H1 (cell line): ENCODE results near the gene PFDN5. TPM values are rescaled to one million over a fixed set of nuclear protein-coding genes. Genes with fewer than 3 reads are reported as not detected.

ENCODE experiments used
- CTCF ChIA-PET: fragments of 300-600 bp; sonication (Branson Sonifier 250); formaldehyde crosslinking; loops from one replicate; lab custom pipeline; 2021; ENCODE audit not compliant: partially characterized antibody; lab: Charles Lee
- POLR2A ChIA-PET: fragments of 300-600 bp; sonication (Branson Sonifier 250); formaldehyde crosslinking; loops from one replicate; lab custom pipeline; 2021; ENCODE audit warnings: inconsistent platforms; ENCODE audit not compliant: partially characterized antibody; lab: Charles Lee
- DNase-seq, 2 experiments: peaks; one replicate each; pipeline versions ENCODE4 v3.0.0 to v3.0.0-alpha.2; 2010 to 2022; ENCODE audit warnings: low spot score in 2 of 2, low read depth in 1 of 2, mixed read lengths in 1 of 2
- FAIRE-seq: peaks from 2 replicates; lab custom pipeline; 2011; peaks lifted over from hg19 to GRCh38; lab: Jason Lieb, UNC
- H2AFZ ChIP-seq: 2 replicates; pipeline ENCODE4 v1.8.1; 2012; ENCODE audit warnings: low read length, inconsistent platforms
- H2AK5ac ChIP-seq: 2 replicates; pipeline ENCODE4 v1.6.1; 2013; ENCODE audit warnings: low read depth, low read length
- H2BK120ac ChIP-seq: replicated peaks from 2 replicates; pipeline ENCODE3; 2013; ENCODE audit warnings: low read depth, low read length, inconsistent platforms
- H2BK12ac ChIP-seq: 2 replicates; pipeline ENCODE4 v1.6.1; 2013; ENCODE audit warnings: low read depth, low read length
- H2BK15ac ChIP-seq: 2 replicates; pipeline ENCODE4 v1.6.1; 2013; ENCODE audit warnings: low read length
- H2BK20ac ChIP-seq: 2 replicates; pipeline ENCODE4 v1.6.1; 2013; ENCODE audit warnings: low read length
- H2BK5ac ChIP-seq: 2 replicates; pipeline ENCODE4 v1.6.1; 2013; ENCODE audit warnings: low read depth, low read length
- H3K14ac ChIP-seq: 2 replicates; pipeline ENCODE4 v1.6.1; 2013; ENCODE audit warnings: inconsistent platforms; ENCODE audit not compliant: insufficient read length
- H3K18ac ChIP-seq: 2 replicates; pipeline ENCODE4 v1.6.1; 2013; ENCODE audit warnings: low read length; ENCODE audit errors: extremely low read depth
- H3K23ac ChIP-seq: 2 replicates; pipeline ENCODE4 v1.6.1; 2013; ENCODE audit warnings: inconsistent platforms; ENCODE audit not compliant: insufficient read length
- H3K23me2 ChIP-seq: 2 replicates; pipeline ENCODE4 v1.6.1; 2013; ENCODE audit warnings: low read depth, low read length
- H3K27ac ChIP-seq: 2 replicates; pipeline ENCODE4 v1.6.1; 2011; ENCODE audit warnings: low read depth, low read length, inconsistent platforms
- H3K27me3 ChIP-seq, 4 experiments: replicated peaks in 1 of 4; 1 replicate in 1 of 4; 2 replicates in 3 of 4; pipeline versions ENCODE4 v1.6.1 to v1.8.1; 2011 to 2013; ENCODE audit warnings: low read length in 3 of 4, mild to moderate bottlenecking in 3 of 4, inconsistent platforms in 2 of 4, mixed read lengths in 2 of 4, moderate library complexity in 1 of 4; ENCODE audit not compliant: control insufficient read depth in 3 of 4, insufficient read depth in 3 of 4; ENCODE audit errors: extremely low read depth in 1 of 4
- H3K36me3 ChIP-seq, 4 experiments: 2 replicates each; pipeline versions ENCODE4 v1.6.1 to v1.8.1; 2011 to 2013; ENCODE audit warnings: mild to moderate bottlenecking in 4 of 4, low read length in 3 of 4, moderate library complexity in 2 of 4, control low read depth in 1 of 4, inconsistent platforms in 1 of 4; ENCODE audit not compliant: insufficient read depth in 4 of 4, control insufficient read depth in 2 of 4
- H3K4ac ChIP-seq: replicated peaks from 2 replicates; pipeline ENCODE3; 2013; ENCODE audit warnings: low read length, low read depth, mixed read lengths, inconsistent platforms; ENCODE audit not compliant: insufficient read length
- H3K4me1 ChIP-seq, 4 experiments: replicated peaks in 1 of 4; 1 replicate in 1 of 4; 2 replicates in 3 of 4; pipeline versions ENCODE4 v1.6.1 to v1.8.1; 2011 to 2013; ENCODE audit warnings: low read length in 3 of 4, inconsistent platforms in 2 of 4, mixed read lengths in 1 of 4; ENCODE audit not compliant: insufficient read depth in 4 of 4, control insufficient read depth in 3 of 4
- H3K4me2 ChIP-seq, 2 experiments: 2 replicates each; pipeline versions ENCODE4 v1.6.1 to v1.8.1; 2011 to 2013; ENCODE audit warnings: low read depth in 2 of 2, low read length in 2 of 2, control low read depth in 1 of 2, inconsistent platforms in 1 of 2, mild to moderate bottlenecking in 1 of 2; ENCODE audit not compliant: insufficient read depth in 1 of 2
- H3K4me3 ChIP-seq, 4 experiments: fragments of 200-600, 300-600 bp in 1 of 4; sonication (generic), shearing (Covaris generic), sonication (Bioruptor Twin) in 1 of 4; 2 replicates each; pipeline versions ENCODE4 v1.5.1 to v1.8.1; 2011 to 2016; ENCODE audit warnings: low read length in 4 of 4, low read depth in 3 of 4, control low read depth in 2 of 4, inconsistent platforms in 2 of 4, mild to moderate bottlenecking in 2 of 4, mixed read lengths in 1 of 4, moderate library complexity in 1 of 4; ENCODE audit not compliant: insufficient read depth in 2 of 4; ENCODE audit errors: extremely low read depth in 1 of 4
- H3K56ac ChIP-seq: replicated peaks from 2 replicates; pipeline ENCODE3; 2013; ENCODE audit warnings: low read depth, mild to moderate bottlenecking, mixed read lengths, low read length, inconsistent platforms; ENCODE audit not compliant: insufficient read length
- H3K79me1 ChIP-seq: 2 replicates; pipeline ENCODE4 v1.6.1; 2013; ENCODE audit warnings: low read depth, low read length, control low read depth
- H3K79me2 ChIP-seq, 2 experiments: 2 replicates each; pipeline versions ENCODE4 v1.6.1 to v1.8.1; 2012 to 2013; ENCODE audit warnings: low read length in 2 of 2, mild to moderate bottlenecking in 2 of 2, inconsistent platforms in 1 of 2; ENCODE audit not compliant: insufficient read depth in 2 of 2, control insufficient read depth in 1 of 2
- H3K9ac ChIP-seq, 4 experiments: replicated peaks in 1 of 4; 1 replicate in 1 of 4; 2 replicates in 3 of 4; pipeline versions ENCODE4 v1.6.1 to v1.8.1; 2011 to 2013; ENCODE audit warnings: low read depth in 3 of 4, low read length in 3 of 4, control low read depth in 2 of 4, mild to moderate bottlenecking in 2 of 4, moderate library complexity in 2 of 4, inconsistent platforms in 1 of 4; ENCODE audit errors: extremely low read depth in 1 of 4
- H3K9me3 ChIP-seq, 2 experiments: 2 replicates each; pipeline versions ENCODE4 v1.6.1 to v1.8.1; 2012 to 2013; ENCODE audit warnings: mild to moderate bottlenecking in 2 of 2, moderate library complexity in 2 of 2, control low read depth in 1 of 2, inconsistent platforms in 1 of 2, low read depth in 1 of 2, low read length in 1 of 2, mixed read lengths in 1 of 2; ENCODE audit not compliant: insufficient read depth in 2 of 2
- H4K20me1 ChIP-seq, 2 experiments: replicated peaks in 1 of 2; 2 replicates each; pipeline versions ENCODE3 to v1.8.1; 2011 to 2013; ENCODE audit warnings: inconsistent platforms in 2 of 2, low read length in 2 of 2, mild to moderate bottlenecking in 1 of 2; ENCODE audit not compliant: insufficient read depth in 2 of 2, control insufficient read depth in 1 of 2
- H4K5ac ChIP-seq: 2 replicates; pipeline ENCODE4 v1.6.1; 2013; ENCODE audit warnings: low read length, low read depth, mixed read lengths, inconsistent platforms; ENCODE audit not compliant: insufficient read length
- H4K8ac ChIP-seq: 2 replicates; pipeline ENCODE4 v1.8.0; 2013; ENCODE audit warnings: mild to moderate bottlenecking, moderate library complexity, low read length, inconsistent platforms; ENCODE audit not compliant: insufficient read depth; ENCODE audit errors: extremely low read depth
- H4K91ac ChIP-seq: replicated peaks from 2 replicates; pipeline ENCODE3; 2013; ENCODE audit warnings: low read length, mixed read lengths, inconsistent platforms; ENCODE audit not compliant: insufficient read length
- CHD1 ChIP-seq: IDR thresholded peaks from 2 replicates; pipeline ENCODE4 v1.6.1; 2012; ENCODE audit warnings: low read depth, low read length, improper control_type of control experiment
- EZH2 ChIP-seq: fragments of 200-600 bp; sonication (generic); IDR thresholded peaks from 2 replicates; pipeline ENCODE4 v1.7.1; 2012; ENCODE audit warnings: low read depth, mild to moderate bottlenecking, moderate library complexity, low read length, inconsistent platforms; ENCODE audit not compliant: severe bottlenecking
- SP1 ChIP-seq: IDR thresholded peaks from 2 replicates; pipeline ENCODE4 v1.6.1; 2011; ENCODE audit warnings: low read depth, low read length
- ZNF274 ChIP-seq: IDR thresholded peaks from 2 replicates; pipeline ENCODE4 v1.7.0; 2012; ENCODE audit warnings: low read length, borderline replicate concordance; ENCODE audit errors: extremely low read depth
- WGBS, 2 experiments: shearing (Covaris generic) in 1 of 2; methylation state at CpG; one replicate each; pipeline versions ENCODE4 v1.1.6 to v1.1.7; 2013 to 2015; ENCODE audit warnings: low lambda C conversion rate in 2 of 2, mixed read lengths in 2 of 2, inconsistent platforms in 1 of 2, low coverage in 1 of 2, missing lambda C conversion rate in 1 of 2; ENCODE audit not compliant: insufficient replicate concordance in 2 of 2, insufficient coverage in 1 of 2, insufficient read length in 1 of 2; ENCODE audit errors: extremely low coverage in 1 of 2, missing lambda C conversion rate in 1 of 2; 5-methylcytosine and 5-hydroxymethylcytosine counted together
- polyA plus RNA-seq, 7 experiments: library from polyadenylated mRNA; depleted of rRNA in 3 of 7; stranded (reverse) in 5 of 7; unstranded in 2 of 7; fragments of >200 nt in 5 of 7; fragments of 200-250 nt in 2 of 7; gene quantifications; 1 replicate in 5 of 7; 2 replicates in 1 of 7; 4 replicates in 1 of 7; pipeline versions ENCODE4 v1.2.1 to v1.2.3, GENCODE V29; 2011 to 2013; ENCODE audit warnings: missing spikeins in 2 of 7, mixed read lengths in 2 of 7
- total RNA-seq: library from RNA; stranded (reverse); fragmentation: NEBNext Ultra II Directional; extraction: Animal tissue kit (Norgen Biotek cat#: 25700); gene quantifications from 2 replicates; pipeline ENCODE4 v1.2.1, GENCODE V29; 2021
- TF ChIP-seq, protein P1 (sequence below): IDR thresholded peaks from 2 replicates; pipeline ENCODE4 v1.6.1; 2011; ENCODE audit warnings: low read depth, mild to moderate bottlenecking, low read length; ENCODE audit not compliant: insufficient read depth

The PFDN5 gene
- total and polyA plus RNA-seq, 2 of the 8 experiments (the other 6 are each of a cell fraction or from before 2014, with no cell fraction given) = 290 to 630 TPM

DNA sequence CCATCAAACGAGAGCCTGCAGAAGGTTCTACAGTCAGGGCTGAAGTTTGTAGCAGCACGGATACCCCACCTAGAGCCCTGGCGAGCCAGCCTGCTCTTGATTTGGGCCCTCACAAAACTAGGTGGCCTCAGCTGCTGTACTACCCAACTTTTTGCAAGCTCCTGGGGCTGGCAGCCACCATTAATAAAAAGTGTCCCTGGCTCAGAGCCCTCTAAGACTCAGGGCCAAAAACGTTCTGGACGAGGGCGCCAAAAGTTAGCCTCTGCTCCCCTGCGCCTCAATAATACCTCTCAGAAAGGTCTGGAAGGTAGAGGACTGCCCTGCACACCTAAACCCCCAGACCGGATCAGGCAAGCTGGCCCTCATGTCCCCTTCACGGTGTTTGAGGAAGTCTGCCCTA is 8.9 kb upstream of the PFDN5 start:
- Histone ChIP-seq H4K5ac (no peak overlapping the region), H2BK120ac (no peak overlapping the region), H3K18ac (no peak overlapping the region), H3K79me2 (no peaks in the 10 kb centered on the region), H3K4ac (no peak overlapping the region), H3K4me3 (no peak overlapping the region), H3K14ac (no peak overlapping the region), H4K91ac (no peak overlapping the region), H3K56ac (no peak overlapping the region), H2BK15ac (no peak overlapping the region), H3K27ac (no peak overlapping the region), H2AK5ac (no peak overlapping the region), H2BK5ac (no peak overlapping the region), H3K27me3 (no peaks in the 10 kb centered on the region), H2BK20ac (no peak overlapping the region), H4K8ac (no peak overlapping the region), H3K23me2 (no peaks in the 10 kb centered on the region), H2BK12ac (no peak overlapping the region), H2AFZ (no peak overlapping the region), H4K20me1 (peaks cover 5% of the 10 kb centered on the region in 2 experiments), H3K9ac (no peak overlapping the region), H3K23ac (no peak overlapping the region), H3K9me3 (no peaks in the 10 kb centered on the region), H3K36me3 (peaks cover 31 to 66% (median 59%) of the 10 kb centered on the region in 4 experiments), H3K4me1 (no peaks in the 10 kb centered on the region), H3K4me2 (no peak overlapping the region), H3K79me1 (no peaks in the 10 kb centered on the region)
- FAIRE-seq = no peak
- ChIA-PET POLR2A (interaction anchor here (0.9 to 2.4 kb wide), 6 partner anchors 8 to 84 kb away, joined by 3 to 10 read pairs (median 3); partner anchors contain the start of genes ESPL1 and PFDN5), CTCF (interaction anchor here (0.6 to 28.3 kb wide), 14 partner anchors 9 to 127 kb away, joined by 3 to 573 read pairs (median 13); partner anchors contain the start of genes ESPL1, ITGB7 and PFDN5)
- 95% methylated on average over 9 of the region's 9 CpGs; no CpG with 5 or more reads in 1 of the 2 experiments for WGBS, 2 experiments
- no peak for DNase-seq
- TF ChIP-seq EZH2 (no peak), SP1 (no peak), CHD1 (no peak), ZNF274 (no peak)
- TF ChIP-seq, protein P1, sequence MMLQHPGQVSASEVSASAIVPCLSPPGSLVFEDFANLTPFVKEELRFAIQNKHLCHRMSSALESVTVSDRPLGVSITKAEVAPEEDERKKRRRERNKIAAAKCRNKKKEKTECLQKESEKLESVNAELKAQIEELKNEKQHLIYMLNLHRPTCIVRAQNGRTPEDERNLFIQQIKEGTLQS = no peak
